ENCODE results near the gene RBL2.
A peak's percentile ranks its signal among the peaks of the same experiment; 100 is the strongest.

Gene RBL2

DNA sequence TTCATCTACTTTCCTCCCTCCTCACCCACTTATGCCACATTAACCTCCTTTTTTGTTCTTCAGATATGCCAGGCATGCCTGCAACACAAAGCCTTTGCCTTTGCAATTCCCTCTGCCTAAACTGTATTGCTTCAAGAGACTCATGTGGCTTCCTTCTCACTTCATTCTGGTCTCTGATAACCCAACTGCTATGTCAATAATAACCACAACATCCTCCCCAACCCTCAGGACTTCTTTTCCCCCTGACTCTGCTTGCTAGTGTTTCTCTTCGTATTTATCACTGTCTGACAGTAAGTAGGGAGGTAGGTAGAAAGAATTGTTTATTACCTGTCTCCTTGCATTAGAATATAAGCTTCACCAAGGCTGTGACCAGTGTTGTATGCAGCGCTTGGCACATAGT lies 22.4 kb downstream of the RBL2 start:
- peak; percentile 38 to 70 for DNase-seq

DNA sequence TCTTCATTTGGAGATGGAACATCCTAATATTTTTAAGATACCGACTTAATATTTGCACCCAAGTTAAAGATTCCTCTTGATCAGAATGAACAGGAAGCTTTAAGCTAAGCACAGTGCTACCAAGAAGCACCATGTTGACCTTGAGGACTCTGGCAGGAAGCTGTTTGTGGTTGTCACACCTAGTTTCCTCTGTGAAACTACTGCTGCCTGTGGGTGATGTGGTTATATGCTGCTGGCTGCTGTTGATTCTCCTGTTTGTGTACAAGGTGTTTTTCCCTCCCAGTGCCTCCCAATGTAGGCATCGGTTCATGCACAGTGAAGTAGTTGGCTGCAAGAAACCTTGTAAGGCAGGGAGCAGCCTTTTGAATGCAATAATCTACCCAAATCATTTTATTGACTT lies 23.4 kb downstream of the RBL2 start:
- DNase-seq, result peak; percentile 79 to 83

DNA sequence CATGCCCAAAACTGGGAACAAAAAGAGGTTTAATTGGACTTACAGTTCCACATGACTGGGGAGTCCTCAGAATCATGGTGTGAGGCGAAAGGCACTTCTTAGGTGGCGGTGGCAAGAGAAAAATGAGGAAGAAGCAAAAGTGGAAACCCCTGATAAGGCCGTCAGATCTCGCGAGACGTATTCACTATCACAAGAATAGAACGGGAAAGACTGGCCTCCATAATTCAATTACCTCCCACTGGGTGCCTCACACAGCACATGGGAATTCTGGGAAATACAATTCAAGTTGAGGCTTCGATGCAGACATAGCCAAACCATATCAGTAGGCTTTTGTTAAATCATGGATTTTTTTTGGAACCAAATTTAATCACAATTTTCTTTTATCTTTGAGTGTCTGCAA lies 24.4 kb downstream of the RBL2 start:
- DNase-seq, result no peak

DNA sequence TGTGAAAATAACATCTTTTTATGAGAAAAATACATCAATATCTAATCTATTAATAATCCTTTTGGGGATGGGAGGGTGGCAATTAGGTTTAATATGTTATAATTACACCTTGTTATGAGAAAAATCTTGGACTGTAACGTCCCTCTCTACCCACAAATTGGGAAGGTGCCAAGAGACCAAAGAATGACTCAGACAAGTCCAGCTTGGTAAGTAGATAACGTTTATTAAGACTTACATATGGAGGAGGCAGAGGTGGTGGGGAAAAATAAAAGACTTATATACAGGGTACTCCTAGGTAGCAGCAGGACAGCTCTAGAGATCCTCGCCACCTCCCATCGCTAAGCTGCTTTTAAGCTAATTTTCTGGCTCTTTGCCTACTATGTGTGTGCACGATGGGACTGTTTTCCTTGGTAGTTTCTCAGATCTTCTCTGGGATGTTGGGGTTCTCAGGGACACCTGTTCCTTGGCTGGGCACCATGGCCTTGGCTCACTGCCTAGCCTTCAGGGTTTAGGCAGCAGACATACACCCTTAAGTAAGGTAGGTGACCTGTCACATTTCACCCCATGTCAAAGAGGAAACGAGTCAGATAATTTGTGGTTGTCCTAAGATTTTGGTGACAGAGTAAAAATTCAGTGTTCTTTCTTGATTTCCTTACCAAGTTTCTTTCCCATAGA lies 31.5 kb downstream of the RBL2 start:
- no peak for DNase-seq

DNA sequence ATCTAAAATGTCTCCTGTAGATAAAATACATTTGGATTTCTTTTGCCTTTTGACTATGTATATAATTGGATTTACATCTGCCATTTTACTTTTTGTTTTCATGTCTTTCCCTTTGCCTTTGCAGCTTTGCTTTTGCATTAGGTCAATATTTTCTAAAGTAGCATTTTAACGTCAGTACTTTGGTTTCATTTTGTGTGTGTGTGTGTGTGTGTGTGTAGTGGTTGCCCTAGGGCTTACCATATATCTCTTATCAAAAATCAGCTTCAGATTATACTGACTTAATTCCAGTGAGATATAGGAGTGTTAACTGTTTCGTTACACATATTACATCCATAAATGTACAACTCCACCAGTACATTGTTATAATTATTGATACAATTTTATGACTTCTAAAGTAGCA lies 42.6 kb downstream of the RBL2 start:
- no peak for DNase-seq

DNA sequence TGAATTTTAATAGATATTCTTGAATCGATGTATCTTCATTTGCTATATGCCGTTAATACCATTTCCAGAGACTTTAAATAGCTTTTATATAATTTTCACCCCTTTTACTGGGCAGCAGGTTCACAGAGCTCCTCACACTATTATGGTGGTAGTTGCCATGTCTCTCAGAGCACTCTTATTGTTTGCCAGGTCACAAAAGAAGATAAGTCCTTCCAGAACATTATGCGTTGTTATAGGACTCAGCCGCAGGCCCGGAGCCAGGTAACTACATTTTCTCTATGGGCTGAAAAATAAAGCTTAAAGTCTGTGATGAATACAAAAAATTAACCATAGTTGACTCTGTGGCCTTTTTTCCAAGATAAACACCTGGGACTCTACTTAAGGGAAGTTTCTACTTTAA lies 44.7 kb downstream of the RBL2 start:
- no peak for DNase-seq

DNA sequence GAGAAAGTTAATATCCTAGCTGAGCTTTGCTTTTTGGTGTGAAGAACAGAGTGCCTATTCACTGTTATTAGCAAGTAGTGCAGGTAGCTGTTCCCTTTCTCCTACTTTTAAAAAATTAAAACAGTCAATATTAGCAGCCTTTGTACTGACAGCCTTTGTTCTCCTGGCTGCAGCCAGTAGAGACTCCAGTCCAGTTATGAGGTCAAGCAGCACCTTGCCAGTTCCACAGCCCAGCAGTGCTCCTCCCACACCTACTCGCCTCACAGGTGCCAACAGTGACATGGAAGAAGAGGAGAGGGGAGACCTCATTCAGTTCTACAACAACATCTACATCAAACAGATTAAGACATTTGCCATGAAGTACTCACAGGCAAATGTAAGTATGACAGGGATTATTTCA lies 46.1 kb downstream of the RBL2 start:
- DNase-seq, result no peak

DNA sequence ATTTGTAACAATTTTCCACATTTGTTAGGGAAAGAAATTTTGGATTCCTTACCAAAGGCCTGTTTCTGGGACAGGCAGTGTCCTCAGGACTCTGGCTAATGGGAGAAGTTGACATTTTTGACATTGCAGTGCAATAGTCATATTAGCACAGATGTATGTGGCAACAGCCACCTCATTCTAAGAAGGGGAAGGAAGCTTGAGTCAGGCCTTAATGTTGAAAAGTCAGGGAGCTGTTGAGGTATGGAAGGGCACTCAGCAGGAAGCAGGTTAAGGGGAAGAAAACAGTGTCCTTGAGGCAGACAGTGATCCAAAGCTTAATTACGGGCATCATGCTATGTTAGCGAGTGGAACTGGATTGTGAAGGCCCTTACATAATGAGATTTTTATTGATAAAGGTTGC lies 47.9 kb downstream of the RBL2 start:
- DNase-seq, result peak in 1 of 2 donors; percentile 14

DNA sequence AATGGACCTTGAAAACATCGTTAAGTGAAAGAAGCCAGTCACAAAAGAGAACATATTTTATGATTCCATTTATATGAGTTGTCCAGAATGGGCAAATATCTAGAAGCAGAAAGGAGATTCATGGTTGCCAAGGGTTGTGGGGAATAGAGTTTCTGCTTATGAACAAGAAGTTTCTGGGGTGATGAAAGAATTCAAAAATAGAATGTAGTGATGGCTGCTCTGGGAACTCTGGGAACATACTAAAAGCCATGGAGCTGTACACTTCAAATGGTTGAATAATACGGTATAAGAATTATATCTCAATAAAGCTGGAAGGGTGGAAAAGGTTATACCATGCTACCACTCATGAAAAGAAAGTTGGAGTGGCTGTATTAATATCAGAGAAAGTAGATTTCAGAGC lies 50.3 kb downstream of the RBL2 start:
- no peak for DNase-seq

DNA sequence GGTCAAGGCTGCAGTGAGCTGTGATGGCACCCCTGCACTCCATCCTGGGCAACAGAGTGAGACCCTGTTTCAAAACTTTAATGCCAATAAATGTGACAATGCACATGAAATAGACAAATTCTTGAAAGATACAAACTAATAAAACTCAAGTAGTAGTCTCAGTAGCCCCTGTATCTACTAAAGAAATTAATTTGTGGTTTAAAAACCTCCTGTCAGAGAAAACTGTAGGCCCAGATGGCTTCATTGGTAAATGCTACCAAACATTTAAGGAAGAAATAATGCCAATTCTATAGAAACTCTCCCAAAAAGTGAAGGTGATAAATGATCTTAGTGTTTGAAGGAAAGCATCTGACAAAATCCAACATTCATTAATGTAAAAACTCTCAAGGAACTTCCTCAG lies 52.0 kb downstream of the RBL2 start:
- DNase-seq, result no peak

DNA sequence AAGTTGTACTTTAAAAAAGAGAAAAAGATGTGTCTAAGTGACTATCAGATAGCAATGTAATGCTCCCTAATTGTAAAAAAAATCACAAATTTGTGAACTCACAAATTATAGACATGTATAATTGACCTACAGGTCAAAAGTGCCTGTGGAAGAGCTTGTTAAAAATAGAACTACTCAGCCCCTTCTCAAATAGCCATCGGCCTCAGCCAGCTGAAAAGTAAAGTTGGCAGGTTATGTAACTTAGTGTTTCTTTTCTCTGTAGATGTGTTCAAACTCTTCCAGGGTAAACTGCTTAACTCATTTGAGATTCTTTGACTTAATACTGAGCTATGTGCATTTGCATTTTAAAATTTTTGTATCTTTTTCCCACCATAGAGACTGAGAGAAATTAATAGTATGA lies 55.5 kb downstream of the RBL2 start:
- DNase-seq, result no peak

DNA sequence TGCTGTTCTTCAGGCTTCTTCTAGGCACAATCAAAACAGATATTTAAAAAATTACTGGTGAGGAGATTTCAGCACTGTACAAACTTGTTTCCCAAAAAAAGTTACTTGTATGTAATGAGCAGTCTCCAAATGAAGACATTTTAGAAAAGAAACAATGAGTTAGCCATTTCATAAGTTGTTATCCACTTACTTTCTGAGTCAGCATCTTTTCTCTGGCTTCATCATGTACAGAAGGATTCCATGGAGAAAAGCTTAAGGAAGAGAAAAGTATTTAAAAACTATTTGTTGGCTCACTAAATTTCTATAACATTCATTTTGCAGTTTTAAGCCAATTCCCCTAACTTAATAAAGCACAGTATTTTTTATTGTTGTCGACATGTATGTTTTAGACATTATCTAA lies 58.2 kb downstream of the RBL2 start:
- no peak for DNase-seq

DNA sequence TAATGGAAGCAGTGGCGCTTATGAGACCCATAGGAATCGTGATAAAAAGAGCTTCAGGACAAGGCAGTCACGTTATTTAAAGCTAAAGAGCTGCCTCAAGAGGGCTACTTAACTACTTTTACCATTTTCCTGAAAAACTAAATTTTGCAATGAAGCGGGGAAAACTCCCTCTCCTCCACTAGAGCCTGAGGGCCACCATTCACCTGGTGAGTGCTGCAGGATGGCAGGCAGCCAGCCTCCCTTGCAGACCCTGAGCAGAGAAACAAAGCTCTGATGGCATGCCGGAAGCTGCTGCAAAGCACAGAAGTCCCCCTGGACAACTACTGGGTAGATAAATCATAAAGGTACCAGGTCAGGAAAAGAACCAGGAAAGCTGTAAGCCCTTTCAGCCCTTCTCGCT lies 60.4 kb downstream of the RBL2 start:
- no peak for DNase-seq

DNA sequence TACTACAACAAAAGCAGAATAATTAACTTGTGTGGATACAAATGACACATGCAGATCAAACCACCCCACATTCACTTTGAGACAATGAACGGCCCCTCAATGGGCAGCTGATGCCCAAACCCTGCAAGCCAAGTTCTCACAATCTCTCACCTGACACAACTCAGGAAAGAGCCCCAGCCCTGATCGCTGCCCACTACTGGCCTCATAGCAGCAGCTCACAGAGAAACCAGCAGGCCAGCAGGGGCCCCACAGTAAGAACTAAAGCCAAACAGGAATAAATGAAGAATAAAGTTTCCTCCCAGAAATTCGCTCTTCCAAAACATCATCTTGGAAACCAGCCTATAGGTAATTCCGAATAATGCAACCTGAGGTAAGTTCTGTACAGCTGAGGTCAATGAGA lies 61.1 kb downstream of the RBL2 start:
- no peak for DNase-seq

DNA sequence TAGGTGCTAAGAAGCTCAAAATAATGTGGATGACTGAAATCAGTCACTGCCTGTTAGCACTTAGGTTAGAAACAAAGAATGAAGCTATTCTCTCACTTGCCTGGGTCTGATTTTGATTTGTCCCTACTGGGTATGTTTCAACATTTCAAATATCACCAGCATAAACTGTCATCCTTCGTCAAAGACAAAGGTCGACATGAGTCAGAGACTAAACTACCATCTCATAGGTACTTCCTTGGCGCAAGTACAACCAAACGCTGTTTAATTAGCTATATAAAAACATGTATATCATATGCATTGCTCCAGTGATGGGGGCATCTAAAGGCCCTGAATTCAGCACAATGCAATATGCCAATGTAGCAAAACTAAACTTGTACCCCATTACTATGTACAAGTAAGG lies 64.7 kb downstream of the RBL2 start:
- DNase-seq, result no peak

DNA sequence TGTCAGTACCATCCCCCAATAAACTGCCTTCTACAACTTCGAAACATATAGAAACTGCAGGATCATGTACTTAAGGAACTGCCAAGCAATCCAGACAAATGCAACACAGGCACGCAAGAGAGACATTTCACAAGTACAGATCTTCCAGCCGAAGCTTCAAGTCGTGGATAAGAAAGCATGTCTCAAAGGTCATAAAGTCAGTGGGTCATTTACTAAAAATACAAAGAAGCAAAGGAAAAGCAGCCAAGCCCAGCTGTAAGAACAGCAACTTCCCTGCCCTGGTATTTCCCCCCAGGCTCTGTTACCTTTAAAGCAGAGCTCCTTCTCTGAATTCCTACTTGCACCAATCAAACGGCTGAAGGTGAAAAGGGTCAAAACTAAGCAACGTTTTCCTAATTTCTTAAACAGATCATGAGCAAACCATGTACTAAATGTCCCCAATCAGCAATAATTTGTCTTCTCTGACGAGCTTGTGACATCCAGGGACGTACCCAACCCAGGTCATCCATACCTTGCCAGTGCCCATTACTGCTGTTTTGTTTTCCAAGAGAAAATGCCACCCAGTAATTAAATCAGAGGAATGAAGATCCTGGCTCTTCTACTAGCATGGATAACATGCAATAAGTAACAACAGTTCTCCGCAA lies 67.1 kb downstream of the RBL2 start:
- DNase-seq, result no peak

DNA sequence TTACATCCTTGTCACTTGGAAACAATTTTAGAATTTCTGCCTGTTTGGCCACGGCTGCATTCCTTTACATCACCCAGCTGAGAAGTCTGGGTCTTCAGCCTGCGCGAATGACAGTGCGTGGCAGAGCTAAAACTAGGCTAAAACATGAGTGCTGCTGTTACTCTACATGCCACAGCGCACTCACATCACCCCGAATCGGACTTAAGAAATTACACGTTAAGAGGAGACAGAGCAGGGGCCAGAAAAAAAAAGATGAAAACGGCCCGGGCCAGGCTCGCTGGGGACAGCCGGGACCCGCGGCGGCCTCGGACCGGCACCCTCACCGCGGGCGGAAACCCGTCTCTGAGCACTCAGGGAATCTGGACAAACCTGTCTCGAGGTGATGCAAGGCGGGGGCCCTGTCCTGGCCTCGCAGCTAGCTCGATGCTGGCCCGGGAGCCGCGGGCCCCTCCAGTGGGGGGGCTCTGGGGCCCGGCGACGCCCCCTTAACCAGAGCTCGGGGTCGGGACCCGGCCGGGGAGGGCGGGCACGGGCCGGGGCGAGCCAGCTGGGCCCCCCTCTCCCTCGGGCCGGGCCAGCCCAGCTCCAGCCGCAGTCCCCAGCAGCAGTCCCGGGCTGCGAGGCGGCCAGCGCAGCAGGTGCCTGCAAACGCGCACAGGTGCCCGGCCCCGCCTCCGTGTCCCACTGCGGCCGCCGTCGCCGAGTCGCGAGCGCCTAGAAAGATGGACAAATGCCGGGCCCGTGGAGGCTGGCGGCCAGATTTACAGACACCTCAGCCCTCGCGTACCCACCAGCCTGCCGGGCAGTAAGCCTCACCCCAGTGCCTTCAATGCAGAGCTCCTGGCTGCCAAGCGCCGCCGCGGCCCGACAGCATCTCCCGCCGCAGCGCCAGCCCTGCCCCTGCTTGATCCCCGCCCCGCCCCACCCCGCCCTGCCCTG lies 68.3 kb downstream of the RBL2 start, which contains the start of gene AKTIP:
AKTIP (minus strand) TSS at position 879 of the 939 bp plus-strand sequence. CDS start 2,950 bp downstream, outside the sequence.
- DNase-seq, result peak; percentile 13 to 26

DNA sequence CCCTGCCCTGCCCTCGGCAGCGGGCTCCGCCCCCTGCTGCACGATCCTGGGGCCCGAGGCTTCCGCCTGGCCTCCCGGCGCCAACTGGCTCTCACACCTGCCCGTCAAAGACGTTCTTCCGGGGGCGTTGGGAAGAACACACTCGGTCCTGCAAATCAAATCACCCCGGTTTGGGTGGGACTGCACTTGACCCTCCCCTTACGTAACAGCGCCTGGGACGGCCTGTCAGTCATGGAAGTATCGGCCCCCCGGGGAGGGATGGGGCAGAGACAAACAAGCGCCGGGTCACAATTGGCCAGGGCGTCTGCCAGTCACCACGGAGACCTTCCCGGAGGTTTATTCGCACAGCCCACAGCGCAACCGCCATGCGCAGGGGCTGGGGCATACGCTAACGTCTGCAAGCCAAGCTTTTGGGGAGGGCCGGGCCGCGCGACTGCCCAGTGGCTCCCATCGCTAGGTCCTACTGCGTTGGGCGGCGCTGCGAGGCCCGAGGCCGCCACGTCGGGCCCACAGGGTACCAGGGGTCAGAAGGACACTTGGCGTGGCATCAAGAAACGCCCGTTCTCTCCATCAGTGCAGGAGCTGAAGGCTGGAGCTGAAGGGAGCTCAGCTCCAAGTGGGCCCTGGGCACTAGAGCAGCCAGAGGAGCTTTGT lies 69.1 kb downstream of the RBL2 start:
- DNase-seq, result peak; percentile 100

DNA sequence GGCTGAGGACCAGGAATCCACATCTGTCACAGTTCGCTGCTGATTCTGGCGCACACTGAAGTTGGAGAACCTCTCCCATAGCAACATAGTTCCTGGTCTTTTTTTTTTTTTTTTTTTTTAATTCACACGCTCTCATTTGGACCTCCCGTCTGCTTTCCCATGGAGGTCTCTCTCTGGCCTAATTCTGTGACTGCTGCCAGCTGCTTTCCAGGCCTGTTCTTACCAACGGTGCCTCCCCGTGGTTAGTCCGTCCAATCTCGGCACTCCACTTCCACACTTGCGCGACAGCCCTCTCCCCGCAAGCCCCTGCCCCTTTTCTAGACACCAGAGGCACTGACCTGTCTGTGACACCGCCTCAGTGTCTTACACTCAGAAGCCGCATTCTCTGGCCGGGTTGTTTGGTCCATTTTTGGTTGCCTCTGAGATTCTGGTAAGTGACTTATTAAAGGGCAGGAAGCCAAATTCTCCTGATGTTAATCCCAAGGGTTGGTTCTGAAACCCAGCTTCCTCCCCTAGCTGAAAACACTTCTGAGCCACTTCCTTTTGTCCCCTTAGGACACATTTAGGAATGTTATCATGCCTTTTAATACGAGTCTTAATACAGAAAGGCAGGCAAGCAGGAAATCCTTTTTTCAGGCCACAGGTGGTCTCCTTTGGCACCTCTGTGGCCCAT lies 69.9 kb downstream of the RBL2 start:
- DNase-seq, result peak; percentile 34 to 44

DNA sequence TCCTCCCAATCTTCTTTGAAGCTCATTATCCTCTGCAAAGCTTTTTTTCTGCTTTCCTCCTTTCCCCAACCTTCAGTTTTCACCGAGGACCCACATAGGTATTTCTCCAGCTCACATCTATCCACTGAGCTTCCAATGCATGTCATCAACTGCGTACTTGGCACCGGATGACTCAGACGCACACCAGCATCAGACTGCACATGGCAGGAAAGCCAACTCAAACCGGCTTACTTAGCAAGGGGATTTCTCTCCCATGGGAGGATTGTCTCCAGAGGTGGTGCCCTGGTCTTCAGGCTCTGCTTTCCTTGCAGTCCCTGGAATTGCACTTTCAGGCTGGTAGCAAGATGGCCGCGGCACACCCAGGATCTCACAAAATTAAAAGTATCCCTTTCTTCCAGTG lies 70.4 kb downstream of the RBL2 start:
- peak in 1 of 2 donors; percentile 17 for DNase-seq

DNA sequence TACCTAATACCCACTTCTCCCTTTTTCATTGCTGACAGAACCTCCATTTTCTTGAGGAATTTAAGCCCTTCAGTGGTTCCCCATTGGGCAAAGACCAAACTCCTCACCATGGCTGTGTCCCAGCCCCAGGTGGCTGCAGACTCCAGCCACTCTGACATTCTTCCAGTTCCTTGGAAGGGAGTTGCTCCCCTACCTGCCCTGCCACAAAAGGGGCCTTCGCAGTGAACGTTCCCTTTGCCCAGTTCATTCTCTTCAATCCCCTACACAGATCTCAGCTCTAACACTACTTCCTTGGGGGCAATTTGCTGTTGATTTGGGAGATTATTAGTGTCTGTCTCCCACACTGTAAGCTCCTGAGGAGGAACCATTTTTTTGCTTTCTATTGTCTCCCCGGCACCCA lies 72.0 kb downstream of the RBL2 start:
- no peak for DNase-seq

DNA sequence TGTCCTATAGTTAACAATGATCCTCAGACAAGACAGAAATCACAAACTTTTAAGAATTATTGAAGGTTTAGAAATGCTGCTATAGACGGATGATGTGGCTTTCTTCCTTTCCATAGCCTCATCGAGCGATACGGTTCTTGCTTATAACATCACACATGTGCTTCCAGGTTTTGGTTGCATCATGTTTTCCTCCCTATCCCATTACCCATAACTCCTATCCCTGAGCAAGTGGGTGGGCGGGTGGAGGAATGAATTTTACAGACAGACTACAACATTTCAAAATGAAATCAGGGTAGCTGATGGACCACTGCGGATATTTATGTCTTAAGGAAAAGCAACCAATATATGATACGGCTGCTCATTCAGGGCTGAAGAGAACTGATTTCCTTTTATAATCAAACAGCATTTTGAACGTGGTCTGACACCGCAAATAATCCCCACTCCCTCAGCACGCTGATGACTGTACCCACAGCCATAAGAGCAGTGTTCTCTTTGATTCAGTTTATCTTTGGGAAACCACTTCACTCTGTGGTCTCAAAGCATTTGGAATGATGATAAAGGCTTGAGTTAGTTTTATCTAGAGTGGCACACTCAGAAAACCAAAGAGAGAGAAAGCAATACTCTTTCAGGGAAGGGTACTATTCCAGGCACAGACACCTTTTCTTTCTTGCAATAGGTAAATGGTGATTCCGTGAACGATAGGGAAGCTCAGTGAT lies 73.4 kb downstream of the RBL2 start:
- no peak for DNase-seq

All from CD4-positive, alpha-beta T cell treated with Interleukin-1 beta for 1 hour (primary cell).